Liver (tissue), 3 donors: Measurements from ENCODE around the gene PTRHD1.

ENCODE experiments used
- CTCF ChIP-seq: fragments of 150-350 bp; IDR thresholded peaks from 2 replicates; pipeline ENCODE4 v1.5.1; 2017; ENCODE audit warnings: improper control_type of control experiment, low read depth, low read length; ENCODE audit not compliant: missing input control
- FOXA1 ChIP-seq: IDR thresholded peaks from 2 replicates; pipeline ENCODE4 v1.6.1; 2016; ENCODE audit warnings: antibody characterized with exemption
- GABPA ChIP-seq, 2 donors: IDR thresholded peaks in 1 of 2; conservative IDR thresholded peaks in 1 of 2; 2 replicates each; pipeline ENCODE4 v1.6.1; 2016; ENCODE audit warnings: antibody characterized with exemption in 2 of 2, mild to moderate bottlenecking in 1 of 2, moderate library complexity in 1 of 2
- MAX ChIP-seq: IDR thresholded peaks from 2 replicates; pipeline ENCODE4 v1.6.1; 2016; ENCODE audit warnings: antibody characterized with exemption
- NR2F2 ChIP-seq: IDR thresholded peaks from 2 replicates; pipeline ENCODE4 v1.6.1; 2016; ENCODE audit warnings: antibody characterized with exemption
- RAD21 ChIP-seq, 2 donors: IDR thresholded peaks; 2 replicates each; pipeline ENCODE4 v1.6.1; 2016; ENCODE audit warnings: antibody characterized with exemption in 2 of 2, mild to moderate bottlenecking in 2 of 2
- TF ChIP-seq, protein P1 (sequence below): IDR thresholded peaks from 2 replicates; pipeline ENCODE4 v1.6.1; 2016; ENCODE audit warnings: antibody characterized with exemption
- donor health status: healthy.
- donor health status: healthy.

- TF ChIP-seq FOXA1 (no peak), CTCF (no peak), RAD21 (IDR thresholded peaks at IDR 0.05) (no peak), MAX (no peak), GABPA (IDR thresholded peaks at IDR 0.05 in 1 of 2, conservative IDR thresholded peaks at IDR 0.05 in 1 of 2) (no peak), NR2F2 (no peak)
- TF ChIP-seq, protein P1, sequence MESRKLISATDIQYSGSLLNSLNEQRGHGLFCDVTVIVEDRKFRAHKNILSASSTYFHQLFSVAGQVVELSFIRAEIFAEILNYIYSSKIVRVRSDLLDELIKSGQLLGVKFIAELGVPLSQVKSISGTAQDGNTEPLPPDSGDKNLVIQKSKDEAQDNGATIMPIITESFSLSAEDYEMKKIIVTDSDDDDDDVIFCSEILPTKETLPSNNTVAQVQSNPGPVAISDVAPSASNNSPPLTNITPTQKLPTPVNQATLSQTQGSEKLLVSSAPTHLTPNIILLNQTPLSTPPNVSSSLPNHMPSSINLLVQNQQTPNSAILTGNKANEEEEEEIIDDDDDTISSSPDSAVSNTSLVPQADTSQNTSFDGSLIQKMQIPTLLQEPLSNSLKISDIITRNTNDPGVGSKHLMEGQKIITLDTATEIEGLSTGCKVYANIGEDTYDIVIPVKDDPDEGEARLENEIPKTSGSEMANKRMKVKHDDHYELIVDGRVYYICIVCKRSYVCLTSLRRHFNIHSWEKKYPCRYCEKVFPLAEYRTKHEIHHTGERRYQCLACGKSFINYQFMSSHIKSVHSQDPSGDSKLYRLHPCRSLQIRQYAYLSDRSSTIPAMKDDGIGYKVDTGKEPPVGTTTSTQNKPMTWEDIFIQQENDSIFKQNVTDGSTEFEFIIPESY: no peak
These were observed 25.6 kb upstream of the PTRHD1 start for GRCh38 chr2:24818721-24819167.
